CD4-positive, alpha-beta T cell (primary cell): Measurements from ENCODE around the gene PPP2R2C. TPM values are rescaled to one million over a fixed set of nuclear protein-coding genes. Genes with fewer than 3 reads are reported as not detected.

Experiments
- ATAC-seq: fragments of 200-7000 bp; cut with Tn5 transposase; one replicate; pipeline ENCODE4 v1.10.0; 2022; ENCODE audit warnings: mild to moderate bottlenecking; ENCODE audit not compliant: poor library complexity
- CTCF ChIA-PET: fragments of 350-600 bp; sonication (Branson Sonifier 250); formaldehyde crosslinking; loops from one replicate; lab custom pipeline; 2021; ENCODE audit warnings: antibody characterized with exemption, inconsistent platforms; lab: Charles Lee
- POLR2A ChIA-PET: fragments of 350-600 bp; sonication (Branson Sonifier 250); formaldehyde crosslinking; loops from one replicate; lab custom pipeline; 2021; ENCODE audit warnings: antibody characterized with exemption, inconsistent platforms; lab: Charles Lee
- DNase-seq, 14 experiments: peaks; one replicate each; pipeline ENCODE4 v3.0.0-alpha.2; 2013 to 2020; ENCODE audit warnings: mixed read lengths in 2 of 14
- H3K27ac ChIP-seq, 2 donors: one replicate each; pipeline versions ENCODE4 v1.5.1 to v1.7.0; 2013; ENCODE audit warnings: low read length in 2 of 2, low read depth in 1 of 2, mild to moderate bottlenecking in 1 of 2
- H3K27me3 ChIP-seq, 2 experiments: 1 replicate in 1 of 2; 2 replicates in 1 of 2; pipeline versions ENCODE4 v1.6.1 to v1.7.0; 2013; ENCODE audit warnings: low read length in 2 of 2, control low read depth in 1 of 2, mild to moderate bottlenecking in 1 of 2, moderate library complexity in 1 of 2; ENCODE audit not compliant: insufficient read depth in 2 of 2, control insufficient read depth in 1 of 2
- H3K36me3 ChIP-seq: one replicate; pipeline ENCODE4 v1.6.1; 2013; ENCODE audit warnings: low read length, control low read depth; ENCODE audit not compliant: insufficient read depth
- H3K4me1 ChIP-seq: one replicate; pipeline ENCODE4 v1.6.1; 2013; ENCODE audit warnings: low read length, control low read depth; ENCODE audit not compliant: insufficient read depth
- H3K4me3 ChIP-seq: one replicate; pipeline ENCODE4 v1.5.1; 2013; ENCODE audit warnings: mild to moderate bottlenecking, low read length, moderate library complexity
- H3K9me3 ChIP-seq, 2 experiments: 1 replicate in 1 of 2; 2 replicates in 1 of 2; pipeline versions ENCODE4 v1.6.1 to v1.7.0; 2013; ENCODE audit warnings: low read length in 2 of 2, mild to moderate bottlenecking in 2 of 2, control low read depth in 1 of 2, moderate library complexity in 1 of 2; ENCODE audit not compliant: control insufficient read depth in 1 of 2, insufficient read depth in 1 of 2
- H3K27ac Mint-ChIP-seq: one replicate; pipeline ENCODE4 v1.8.0; 2020; ENCODE audit warnings: mixed read lengths
- H3K27me3 Mint-ChIP-seq: one replicate; pipeline ENCODE4 v1.8.0; 2021; ENCODE audit warnings: mixed read lengths
- H3K36me3 Mint-ChIP-seq: one replicate; pipeline ENCODE4 v1.8.0; 2021; ENCODE audit warnings: low read depth, mixed read lengths
- H3K4me1 Mint-ChIP-seq: one replicate; pipeline ENCODE4 v1.8.0; 2021; ENCODE audit warnings: low read depth, mixed read lengths
- H3K4me3 Mint-ChIP-seq: one replicate; pipeline ENCODE4 v1.8.0; 2020; ENCODE audit warnings: mild to moderate bottlenecking, mixed read lengths
- H3K9me3 Mint-ChIP-seq: one replicate; pipeline ENCODE4 v1.8.0; 2020; ENCODE audit warnings: mixed read lengths
- CTCF ChIP-seq: fragments of 200-600 bp; IDR thresholded peaks from one replicate; pipeline ENCODE4 v1.8.0; 2022; ENCODE audit warnings: antibody characterized with exemption, mild to moderate bottlenecking
- intact Hi-C, 2 experiments: fragments of 100-400 bp; cut with DNase I in 1 of 2; cut with micrococcal nuclease in 1 of 2; formaldehyde crosslinking; loops; one replicate each; pipeline versions ENCODE4 v1.15.1 to v1.9.0; 2023 to 2025; cut with DNase I, micrococcal nuclease
- total RNA-seq, 174 experiments: library from RNA in 2 of 174; stranded (reverse) in 2 of 174; gene quantifications; one replicate each; pipeline ENCODE4 v1.2.3 and lab custom pipeline; 2021 to 2026

The PPP2R2C gene
- total RNA-seq, 2 experiments from 2014 or later = not detected

GRCh38 chr4:6275898-6276806, 196.3 kb downstream of the PPP2R2C start:
- no peaks in the 10 kb centered on the region for H3K27me3 ChIP-seq
- Mint-ChIP-seq H3K4me3 (no peak overlapping the region), H3K4me1 (peaks cover 12% of the 10 kb centered on the region), H3K27ac (no peak overlapping the region), H3K9me3 (no peaks in the 10 kb centered on the region), H3K27me3 (no peaks in the 10 kb centered on the region), H3K36me3 (no peaks in the 10 kb centered on the region)
- H3K27ac ChIP-seq = no peak overlapping the region
- DNase-seq = no peak
- no peak for ATAC-seq
- ChIA-PET POLR2A (no interaction called here), CTCF (no interaction called here)
- intact Hi-C loops = loop anchor here in 1 of 2 experiments (10.0 kb wide), 1 partner anchor 829 kb away; no protein-coding TSS in a partner anchor
- H3K4me1 ChIP-seq = peaks cover 18% of the 10 kb centered on the region
- no peaks in the 10 kb centered on the region for H3K9me3 ChIP-seq
- no peak overlapping the region for H3K4me3 ChIP-seq
- no peak for TF ChIP-seq CTCF
- no peaks in the 10 kb centered on the region for H3K36me3 ChIP-seq

GRCh38 chr4:6275351-6275750, 197.1 kb downstream of the PPP2R2C start:
- peaks cover 26% of the 10 kb centered on the region for H3K4me1 ChIP-seq
- H3K27me3 ChIP-seq = no peaks in the 10 kb centered on the region
- intact Hi-C loops = loop anchor here in 1 of 2 experiments (10.0 kb wide), 1 partner anchor 829 kb away; no protein-coding TSS in a partner anchor
- no peak overlapping the region for H3K27ac ChIP-seq
- CTCF ChIA-PET = no interaction called here
- DNase-seq (no peak), ATAC-seq (no peak)
- peaks cover 16% of the 10 kb centered on the region for H3K4me1 Mint-ChIP-seq
- no peak overlapping the region for H3K27ac Mint-ChIP-seq
- no peaks in the 10 kb centered on the region for H3K9me3 Mint-ChIP-seq
- TF ChIP-seq CTCF = no peak
- no peaks in the 10 kb centered on the region for H3K36me3 Mint-ChIP-seq
- POLR2A ChIA-PET = no interaction called here
- H3K36me3 ChIP-seq = no peaks in the 10 kb centered on the region
- no peaks in the 10 kb centered on the region for H3K27me3 Mint-ChIP-seq
- H3K9me3 ChIP-seq = no peaks in the 10 kb centered on the region
- no peak overlapping the region for H3K4me3 ChIP-seq
- no peak overlapping the region for H3K4me3 Mint-ChIP-seq

- Mint-ChIP-seq H3K27me3 (no peaks in the 10 kb centered on the region), H3K36me3 (no peaks in the 10 kb centered on the region), H3K4me1 (peaks cover 14% of the 10 kb centered on the region), H3K9me3 (no peaks in the 10 kb centered on the region), H3K27ac (no peak overlapping the region), H3K4me3 (no peak overlapping the region)
- POLR2A ChIA-PET = no interaction called here
- intact Hi-C loops = loop anchor here in 1 of 2 experiments (5.0 to 10.0 kb wide), 3 partner anchors 71 to 1884 kb away; partner anchors contain the start of genes ABLIM2 and JAKMIP1
- H3K4me3 ChIP-seq = no peak overlapping the region
- no peak for TF ChIP-seq CTCF
- H3K27me3 ChIP-seq = no peaks in the 10 kb centered on the region
- no peak overlapping the region for H3K27ac ChIP-seq
- no peak for ATAC-seq
- CTCF ChIA-PET = no interaction called here
- H3K36me3 ChIP-seq = no peaks in the 10 kb centered on the region
- no peaks in the 10 kb centered on the region for H3K9me3 ChIP-seq
- no peak for DNase-seq
- H3K4me1 ChIP-seq = peaks cover 30% of the 10 kb centered on the region
Measured at GRCh38 chr4:6273661-6273990, 198.8 kb downstream of the PPP2R2C start.
